Measurements from ENCODE around the gene TMA7B.

Gene TMA7B

GRCh38 chr22:40001800-40002577 lies 41.8 kb downstream of the TMA7B start:
- no peak for DNase-seq (ENCODE audit: low read depth)

GRCh38 chr22:40002935-40003715 lies 42.9 kb downstream of the TMA7B start:
- DNase-seq (ENCODE audit: low read depth) = no peak

- no peak for DNase-seq (ENCODE audit: low read depth)
These were observed 44.6 kb downstream of the TMA7B start for GRCh38 chr22:40004836-40005235.

GRCh38 chr22:40006641-40007040 lies 46.4 kb downstream of the TMA7B start:
- DNase-seq (ENCODE audit: low read depth) = no peak

GRCh38 chr22:40007853-40008710 lies 47.9 kb downstream of the TMA7B start:
- no peak for DNase-seq (ENCODE audit: low read depth)

- no peak for DNase-seq (ENCODE audit: low read depth)
These were observed 48.6 kb downstream of the TMA7B start for GRCh38 chr22:40008726-40009291.

GRCh38 chr22:40009292-40009774 lies 49.1 kb downstream of the TMA7B start:
- DNase-seq (ENCODE audit: low read depth) = no peak

GRCh38 chr22:40009951-40010671 lies 49.9 kb downstream of the TMA7B start:
- DNase-seq (ENCODE audit: low read depth) = no peak

GRCh38 chr22:40010746-40011145 lies 50.5 kb downstream of the TMA7B start:
- DNase-seq (ENCODE audit: low read depth) = no peak

Measured in activated T-cell treated with anti-CD3 and anti-CD28 coated beads for 48 hours (primary cell).